NCI-H226 (cell line): ENCODE data around the gene IFNAR1.

Experiments used
- DNase-seq: peaks from one replicate; pipeline ENCODE4 v3.0.0-alpha.2; 2015

Gene IFNAR1

DNA sequence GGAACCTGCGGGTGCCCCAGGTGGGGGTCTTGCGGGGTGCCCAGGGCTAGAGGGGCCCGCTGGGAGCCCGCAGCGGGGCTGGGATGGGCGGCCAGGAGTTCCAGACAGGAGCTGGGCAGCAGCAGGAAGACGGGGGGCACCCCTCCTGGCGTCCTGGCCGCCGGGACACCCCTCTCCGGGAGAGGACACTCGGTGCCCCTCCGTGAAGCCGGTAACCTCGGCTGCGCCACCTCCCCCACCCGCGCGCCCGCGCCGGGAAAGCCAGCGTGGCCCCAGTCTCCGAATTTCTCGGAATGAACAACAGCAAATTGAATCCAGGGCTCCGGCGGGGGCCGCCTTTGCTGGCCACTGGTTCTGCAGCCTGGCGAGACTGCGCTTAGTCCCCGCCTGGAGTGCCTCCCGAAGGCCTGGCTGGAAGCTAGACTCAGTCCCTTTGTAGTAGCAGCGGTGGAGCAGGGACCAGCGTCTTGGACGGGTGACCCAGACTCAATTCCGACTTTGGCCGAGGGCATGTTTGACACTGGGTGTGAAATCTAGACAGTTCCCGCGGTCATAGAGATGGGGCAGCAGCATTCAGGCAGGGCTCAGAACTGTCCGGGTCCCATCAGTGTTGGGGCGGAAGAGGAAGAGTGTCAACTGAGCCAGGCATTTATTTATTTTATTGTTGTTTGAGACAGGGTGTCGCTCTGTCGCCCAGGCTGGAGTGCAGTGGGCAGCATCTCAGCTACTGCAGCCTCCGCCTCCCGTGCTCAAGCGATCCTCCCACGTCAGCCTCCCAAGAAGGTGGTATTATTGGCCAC lies 79.2 kb downstream of the IFNAR1 start:
- no peak for DNase-seq

GRCh38 chr21:33406493-33406892 lies 81.7 kb downstream of the IFNAR1 start:
- DNase-seq = no peak
